HG02840 (cell line): ENCODE measurements around the gene EFEMP2.

Experiments used
- ATAC-seq: cut with Tn5 transposase; IDR thresholded peaks from one replicate; pipeline ENCODE4 v1.9.1; 2021; ENCODE audit warnings: mild to moderate bottlenecking, moderate library complexity, moderate number of reproducible peaks; ENCODE audit not compliant: unreplicated experiment, low FRiP score

EFEMP2 gene

GRCh38 chr11:65867284-65868071, 5.1 kb downstream of the EFEMP2 start:
- no peak for ATAC-seq

DNA sequence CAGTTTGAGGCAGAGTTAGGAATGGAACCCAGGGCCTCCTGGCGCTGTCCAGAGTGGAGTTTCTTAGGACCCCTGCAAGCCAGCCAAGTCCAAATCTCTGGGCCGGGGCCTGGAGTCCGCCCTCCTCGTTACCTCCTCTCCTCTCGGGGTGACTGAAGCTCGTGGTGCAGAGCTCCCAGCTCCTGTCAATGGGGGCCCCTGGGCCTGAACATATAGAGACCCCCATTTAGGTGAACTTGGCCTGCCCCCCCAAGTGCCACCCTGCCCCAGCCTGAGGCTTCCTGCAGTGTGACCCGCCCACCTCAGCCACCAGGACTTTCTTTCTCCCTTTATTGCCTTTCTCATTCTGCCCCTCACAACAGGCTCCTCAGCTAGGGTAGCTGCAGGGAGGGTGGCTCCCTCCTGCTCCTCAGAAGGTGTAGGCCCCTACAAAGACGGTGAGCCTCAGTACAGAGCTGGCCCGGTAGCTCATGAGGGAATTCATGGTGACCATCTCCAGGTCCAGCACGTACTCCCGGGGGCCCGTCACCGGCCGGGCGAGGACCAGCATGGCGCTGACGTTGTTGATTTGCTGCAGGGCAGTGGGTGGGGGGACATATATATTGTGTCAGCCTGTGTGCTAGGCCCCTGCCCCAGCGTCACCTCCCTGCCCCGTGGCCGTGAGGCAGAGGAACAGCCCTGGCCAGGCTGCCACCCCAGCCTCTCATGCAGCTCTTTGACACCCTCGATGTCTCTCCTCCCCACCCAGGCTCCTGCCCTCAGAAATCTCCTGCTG, 5.9 kb downstream of the EFEMP2 start:
- ATAC-seq: no peak

GRCh38 chr11:65865550-65866172, 6.9 kb downstream of the EFEMP2 start:
- no peak for ATAC-seq

GRCh38 chr11:65864706-65865471, 7.7 kb downstream of the EFEMP2 start:
- ATAC-seq: no peak

- ATAC-seq: no peak
These were observed 8.5 kb downstream of the EFEMP2 start for GRCh38 chr11:65863889-65864705.

GRCh38 chr11:65862941-65863888, 9.4 kb downstream of the EFEMP2 start:
- ATAC-seq: no peak

- ATAC-seq: no peak
These were observed 10.3 kb downstream of the EFEMP2 start for GRCh38 chr11:65862191-65862735.

GRCh38 chr11:65861533-65862183, 10.9 kb downstream of the EFEMP2 start:
- no peak for ATAC-seq

- ATAC-seq: no peak
These were observed 11.5 kb downstream of the EFEMP2 start for GRCh38 chr11:65861165-65861505.

DNA sequence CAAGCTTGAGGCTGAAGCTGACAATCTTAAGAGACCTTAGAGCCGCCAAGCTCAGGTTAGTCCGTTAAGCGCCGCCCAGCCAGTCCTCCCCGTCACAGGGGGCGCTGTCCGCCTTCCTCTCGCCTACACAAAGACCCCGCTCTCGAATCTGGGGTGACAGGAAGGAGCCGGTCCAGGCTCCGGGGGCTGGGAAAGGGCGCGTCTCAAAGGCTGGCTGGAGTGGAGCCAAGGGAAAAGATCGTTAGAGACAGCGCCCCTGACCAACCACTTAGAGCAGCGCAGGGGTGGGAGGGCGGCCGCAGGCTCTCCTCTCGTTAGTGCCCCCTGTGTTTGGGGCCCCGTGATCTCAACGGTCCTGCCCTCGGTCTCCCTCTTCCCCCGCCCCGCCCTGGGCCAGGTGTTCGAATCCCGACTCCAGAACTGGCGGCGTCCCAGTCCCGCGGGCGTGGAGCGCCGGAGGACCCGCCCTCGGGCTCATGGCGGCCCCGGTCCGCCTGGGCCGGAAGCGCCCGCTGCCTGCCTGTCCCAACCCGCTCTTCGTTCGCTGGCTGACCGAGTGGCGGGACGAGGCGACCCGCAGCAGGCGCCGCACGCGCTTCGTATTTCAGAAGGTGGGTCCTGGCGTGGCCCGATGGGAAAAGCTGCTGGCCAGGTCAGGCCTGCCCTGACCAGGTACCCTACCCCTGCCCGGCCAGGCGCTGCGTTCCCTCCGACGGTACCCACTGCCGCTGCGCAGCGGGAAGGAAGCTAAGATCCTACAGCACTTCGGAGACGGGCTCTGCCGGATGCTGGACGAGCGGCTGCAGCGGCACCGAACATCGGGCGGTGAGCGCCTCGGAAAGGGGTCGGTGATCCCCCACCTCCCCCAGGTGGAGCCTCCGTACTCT, 12.1 kb downstream of the EFEMP2 start, which contains the start of gene MUS81:
TSS of gene MUS81 (plus strand) at position 156 of the 887 bp plus-strand sequence. CDS start at position 477, 321 bp downstream.
- peak; percentile 22 for ATAC-seq

- no peak for ATAC-seq
These were observed 12.8 kb downstream of the EFEMP2 start for GRCh38 chr11:65859812-65860277.

DNA sequence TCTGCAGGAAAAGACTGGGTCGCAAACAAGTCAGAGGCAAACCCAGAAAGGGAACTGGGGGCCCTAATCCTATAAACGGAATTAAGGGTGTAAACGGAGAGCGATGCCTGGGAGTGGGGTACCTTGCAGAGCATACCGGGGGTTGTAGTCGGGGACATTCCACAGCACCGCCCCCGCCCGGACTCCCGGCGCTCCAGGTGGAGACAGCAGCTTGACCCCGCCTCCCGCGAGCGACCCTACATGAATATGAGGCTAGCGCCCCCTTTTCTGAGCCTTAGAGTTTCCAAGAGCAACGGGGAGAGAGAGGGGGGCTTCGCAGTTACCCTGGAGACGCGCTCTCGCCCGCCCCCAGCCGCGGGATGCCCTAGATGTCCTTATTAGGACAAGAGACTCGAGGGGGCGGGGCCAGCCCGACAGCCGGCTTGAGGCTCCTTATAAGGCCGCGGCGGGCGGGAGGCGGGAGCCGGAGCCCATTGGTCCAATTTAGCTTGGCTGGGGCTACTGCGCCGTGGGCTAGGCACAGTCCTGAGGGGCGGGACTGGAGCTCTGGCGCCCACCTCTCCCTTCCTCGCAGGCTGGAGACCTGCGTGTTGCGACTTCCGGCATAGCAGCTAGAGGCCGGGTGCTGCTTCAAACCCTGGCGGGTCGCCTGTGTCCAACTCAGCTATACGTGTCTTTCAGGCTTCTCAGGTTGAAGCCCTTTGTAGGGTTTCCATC, 13.3 kb downstream of the EFEMP2 start:
- peak; percentile 38 for ATAC-seq

GRCh38 chr11:65858681-65859087, 13.9 kb downstream of the EFEMP2 start:
- no peak for ATAC-seq

- ATAC-seq: peak; percentile 45
These were observed 14.5 kb downstream of the EFEMP2 start, which contains the start of gene CFL1 for GRCh38 chr11:65857853-65858680. Gene CFL1 (minus strand): TSS chr11:65858180. CDS start chr11:65858099, 81 bp downstream.

DNA sequence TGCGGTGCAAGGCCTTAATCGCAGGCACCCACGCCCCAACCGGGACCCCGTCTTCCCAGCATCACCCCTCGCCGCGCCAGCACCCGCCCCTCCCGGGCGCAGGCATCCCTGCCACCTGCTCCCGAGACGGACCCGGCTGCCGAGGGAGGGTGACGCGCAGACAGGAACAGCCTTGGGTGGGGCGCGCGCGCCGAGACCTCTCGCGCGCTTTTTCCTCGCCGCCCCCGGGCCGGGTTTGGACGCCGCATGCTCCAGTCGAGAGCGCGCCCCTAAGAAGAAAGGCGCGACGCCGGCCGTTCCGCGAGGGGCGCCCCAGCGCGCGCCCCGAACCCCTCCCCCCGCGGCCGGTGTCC, 15.1 kb downstream of the EFEMP2 start:
- peak; percentile 8 for ATAC-seq
